Cardiac muscle cell (in vitro differentiated cells and primary cell): ENCODE measurements around the gene SIVA1. TPM values are rescaled to one million over a fixed set of nuclear protein-coding genes. Genes with fewer than 3 reads are reported as not detected.

Experiments used
- DNase-seq, 2 donors: peaks; one replicate each; pipeline versions ENCODE4 v3.0.0 to v3.0.0-alpha.2; 2010 to 2017; ENCODE audit warnings: low read depth in 1 of 2, low spot score in 1 of 2
- H3K27ac ChIP-seq: fragments of 200-600 bp; sonication (generic); 2 replicates; pipeline ENCODE4 v1.5.1; 2016
- H3K27me3 ChIP-seq: fragments of 200-600 bp; sonication (generic); 2 replicates; pipeline ENCODE4 v1.6.0; 2016; ENCODE audit warnings: control low read depth
- H3K36me3 ChIP-seq: fragments of 200-600 bp; sonication (generic); 2 replicates; pipeline ENCODE4 v1.5.1; 2016; ENCODE audit warnings: control low read depth
- H3K4me1 ChIP-seq: fragments of 200-600 bp; sonication (generic); 2 replicates; pipeline ENCODE4 v1.8.1; 2017; ENCODE audit warnings: low read depth, mild to moderate bottlenecking, mixed run types
- H3K4me3 ChIP-seq: fragments of 200-600 bp; sonication (generic); 2 replicates; pipeline ENCODE4 v1.5.1; 2016; ENCODE audit warnings: mild to moderate bottlenecking
- H3K9me3 ChIP-seq: fragments of 200-600 bp; sonication (generic); 2 replicates; pipeline ENCODE4 v1.5.1; 2017; ENCODE audit warnings: low read depth, mild to moderate bottlenecking, control low read depth
- polyA plus RNA-seq: library from polyadenylated mRNA; unstranded; fragments of >200 nt; fragmentation: Nextera tagmentation; extraction: Ambion mirVana; gene quantifications from 2 replicates; pipeline ENCODE4 v1.2.1, GENCODE V29; 2016
- total RNA-seq: library from RNA; depleted of rRNA; stranded (reverse); fragments of >200 nt; gene quantifications from 2 replicates; pipeline ENCODE4 v1.2.3, GENCODE V29; 2016
- TF ChIP-seq, protein P1 (sequence below): IDR thresholded peaks from 2 replicates; pipeline ENCODE4 v1.5.1; 2012; ENCODE audit warnings: low read depth, mild to moderate bottlenecking, low read length

SIVA1 gene
- total and polyA plus RNA-seq, 2 experiments from 2014 or later = 145 to 278 TPM

DNA sequence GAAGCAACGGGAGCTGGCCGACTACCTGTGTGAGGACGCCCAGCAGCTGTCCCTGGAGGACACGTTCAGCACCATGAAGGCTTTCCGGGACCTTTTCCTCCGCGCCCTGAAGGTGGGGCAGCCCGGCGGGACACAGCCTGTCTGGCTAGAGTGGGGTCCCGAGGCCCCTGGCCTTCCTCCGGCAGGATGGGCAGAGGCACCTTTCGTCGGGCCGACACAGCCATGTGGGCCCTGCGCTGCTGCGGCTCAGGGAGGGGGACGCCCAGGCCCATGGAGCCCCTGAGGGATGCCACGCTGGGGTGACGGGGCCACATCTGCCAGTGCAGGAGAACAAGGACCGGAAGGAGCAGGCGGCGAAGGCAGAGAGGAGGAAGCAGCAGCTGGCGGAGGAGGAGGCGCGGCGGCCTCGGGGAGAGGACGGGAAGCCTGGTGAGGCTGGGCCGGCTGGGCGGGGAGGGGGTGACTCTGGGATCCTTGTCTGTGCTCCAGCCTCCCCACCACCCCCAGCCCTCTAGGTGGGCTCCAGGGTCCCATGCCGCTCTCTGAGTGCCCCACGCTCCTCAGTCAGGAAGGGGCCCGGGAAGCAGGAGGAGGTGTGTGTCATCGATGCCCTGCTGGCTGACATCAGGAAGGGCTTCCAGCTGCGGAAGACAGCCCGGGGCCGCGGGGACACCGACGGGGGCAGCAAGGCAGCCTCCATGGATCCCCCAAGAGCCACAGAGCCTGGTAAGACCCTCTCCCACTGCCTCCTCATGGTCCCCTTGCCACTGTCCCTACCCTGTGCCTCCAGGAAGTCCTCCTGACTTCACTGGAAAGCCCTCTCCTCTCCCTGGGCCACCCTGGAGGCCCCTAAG lies 39.8 kb upstream of the SIVA1 start:
- Histone ChIP-seq H3K36me3 (peaks cover 3% of the 10 kb centered on the region), H3K27ac (no peak overlapping the region), H3K4me1 (no peaks in the 10 kb centered on the region), H3K9me3 (no peaks in the 10 kb centered on the region), H3K27me3 (no peaks in the 10 kb centered on the region), H3K4me3 (no peak overlapping the region)
- DNase-seq = no peak
- TF ChIP-seq, protein P1, sequence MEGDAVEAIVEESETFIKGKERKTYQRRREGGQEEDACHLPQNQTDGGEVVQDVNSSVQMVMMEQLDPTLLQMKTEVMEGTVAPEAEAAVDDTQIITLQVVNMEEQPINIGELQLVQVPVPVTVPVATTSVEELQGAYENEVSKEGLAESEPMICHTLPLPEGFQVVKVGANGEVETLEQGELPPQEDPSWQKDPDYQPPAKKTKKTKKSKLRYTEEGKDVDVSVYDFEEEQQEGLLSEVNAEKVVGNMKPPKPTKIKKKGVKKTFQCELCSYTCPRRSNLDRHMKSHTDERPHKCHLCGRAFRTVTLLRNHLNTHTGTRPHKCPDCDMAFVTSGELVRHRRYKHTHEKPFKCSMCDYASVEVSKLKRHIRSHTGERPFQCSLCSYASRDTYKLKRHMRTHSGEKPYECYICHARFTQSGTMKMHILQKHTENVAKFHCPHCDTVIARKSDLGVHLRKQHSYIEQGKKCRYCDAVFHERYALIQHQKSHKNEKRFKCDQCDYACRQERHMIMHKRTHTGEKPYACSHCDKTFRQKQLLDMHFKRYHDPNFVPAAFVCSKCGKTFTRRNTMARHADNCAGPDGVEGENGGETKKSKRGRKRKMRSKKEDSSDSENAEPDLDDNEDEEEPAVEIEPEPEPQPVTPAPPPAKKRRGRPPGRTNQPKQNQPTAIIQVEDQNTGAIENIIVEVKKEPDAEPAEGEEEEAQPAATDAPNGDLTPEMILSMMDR = no peak

- TF ChIP-seq, protein P1 = no peak
- Histone ChIP-seq H3K27me3 (no peaks in the 10 kb centered on the region), H3K9me3 (no peaks in the 10 kb centered on the region), H3K4me1 (no peaks in the 10 kb centered on the region), H3K36me3 (peaks cover 3% of the 10 kb centered on the region), H3K4me3 (no peak overlapping the region), H3K27ac (no peak overlapping the region)
- DNase-seq = no peak
Observed at GRCh38 chr14:104714066-104714465, 38.9 kb upstream of the SIVA1 start.

DNA sequence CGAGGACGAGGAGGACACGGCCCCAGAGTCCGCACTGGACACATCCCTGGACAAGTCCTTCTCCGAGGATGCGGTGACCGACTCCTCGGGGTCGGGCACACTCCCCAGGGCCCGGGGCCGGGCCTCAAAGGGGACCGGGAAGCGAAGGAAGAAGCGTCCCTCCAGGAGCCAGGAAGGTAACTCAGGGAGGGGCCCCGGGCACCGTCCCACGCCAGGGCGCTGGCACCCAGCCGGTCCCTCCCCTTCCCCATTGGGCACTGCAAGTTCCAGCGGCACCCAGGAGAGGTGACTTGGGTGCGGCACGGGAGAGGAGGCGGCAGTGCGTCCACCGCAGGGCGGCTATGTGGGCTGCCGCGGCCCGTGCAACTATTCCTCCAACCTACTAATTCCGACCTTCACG lies 38.3 kb upstream of the SIVA1 start:
- peaks cover 3% of the 10 kb centered on the region for H3K36me3 ChIP-seq
- TF ChIP-seq, protein P1 = no peak
- no peak for DNase-seq

GRCh38 chr14:104715416-104715815 lies 37.5 kb upstream of the SIVA1 start:
- DNase-seq = no peak
- TF ChIP-seq, protein P1 = no peak
- H3K9me3 ChIP-seq = no peaks in the 10 kb centered on the region
- no peak overlapping the region for H3K27ac ChIP-seq
- no peak overlapping the region for H3K4me3 ChIP-seq
- H3K4me1 ChIP-seq = no peaks in the 10 kb centered on the region
- no peaks in the 10 kb centered on the region for H3K27me3 ChIP-seq
- peaks cover 3% of the 10 kb centered on the region for H3K36me3 ChIP-seq

More for the DNA sequence above, 38.3 kb upstream of the SIVA1 start:
- no peak overlapping the region for H3K4me3 ChIP-seq
- H3K9me3 ChIP-seq = no peaks in the 10 kb centered on the region
- H3K4me1 ChIP-seq = no peaks in the 10 kb centered on the region
- no peak overlapping the region for H3K27ac ChIP-seq
- no peaks in the 10 kb centered on the region for H3K27me3 ChIP-seq

GRCh38 chr14:104715871-104716270 lies 37.1 kb upstream of the SIVA1 start:
- no peaks in the 10 kb centered on the region for H3K9me3 ChIP-seq
- no peaks in the 10 kb centered on the region for H3K4me1 ChIP-seq
- no peak for DNase-seq
- no peak overlapping the region for H3K27ac ChIP-seq
- TF ChIP-seq, protein P1 = no peak
- no peak overlapping the region for H3K4me3 ChIP-seq
- H3K27me3 ChIP-seq = no peaks in the 10 kb centered on the region
- peaks cover 3% of the 10 kb centered on the region for H3K36me3 ChIP-seq
